Ishikawa (cell line): Measurements from ENCODE around the gene APOL3.

ENCODE experiments used
- CEBPB ChIP-seq: IDR thresholded peaks from 2 replicates; pipeline ENCODE4 v1.6.1; 2012
- CREB1 ChIP-seq: IDR thresholded peaks from 2 replicates; pipeline ENCODE4 v1.6.1; 2012; ENCODE audit warnings: low read depth
- EGR1 ChIP-seq: IDR thresholded peaks from 2 replicates; pipeline ENCODE4 v1.6.1; 2012
- EP300 ChIP-seq: IDR thresholded peaks from 2 replicates; pipeline ENCODE4 v1.6.1; 2012; ENCODE audit warnings: borderline replicate concordance
- FOXM1 ChIP-seq: IDR thresholded peaks from 2 replicates; pipeline ENCODE4 v1.6.1; 2012; ENCODE audit warnings: low read depth, borderline replicate concordance
- MAX ChIP-seq: IDR thresholded peaks from 2 replicates; pipeline ENCODE4 v1.6.1; 2012
- NFIC ChIP-seq: IDR thresholded peaks from 2 replicates; pipeline ENCODE4 v1.6.1; 2012
- RAD21 ChIP-seq: IDR thresholded peaks from 2 replicates; pipeline ENCODE4 v1.6.1; 2012; ENCODE audit warnings: low read depth
- REST ChIP-seq: IDR thresholded peaks from 2 replicates; pipeline ENCODE4 v1.6.1; 2012; ENCODE audit warnings: low read depth, mild to moderate bottlenecking
- TAF1 ChIP-seq: IDR thresholded peaks from 2 replicates; pipeline ENCODE4 v1.6.1; 2012; ENCODE audit warnings: low read depth, mild to moderate bottlenecking
- TCF12 ChIP-seq: IDR thresholded peaks from 2 replicates; pipeline ENCODE4 v1.6.1; 2012; ENCODE audit warnings: low read depth
- TEAD4 ChIP-seq: IDR thresholded peaks from 2 replicates; pipeline ENCODE4 v1.6.1; 2012
- USF1 ChIP-seq: IDR thresholded peaks from 2 replicates; pipeline ENCODE4 v1.6.1; 2012
- YY1 ChIP-seq: IDR thresholded peaks from 2 replicates; pipeline ENCODE4 v1.6.1; 2012; ENCODE audit warnings: low read depth
- ZBTB7A ChIP-seq: IDR thresholded peaks from 2 replicates; pipeline ENCODE4 v1.6.1; 2012; ENCODE audit warnings: low read depth

The APOL3 gene

GRCh38 chr22:36160499-36160942 is at the start of gene APOL3:
TSS of gene APOL3 (minus strand) at chr22:36160755. CDS start at chr22:36149055, 11,700 bp downstream.
- TF ChIP-seq EGR1 (no peak), TEAD4 (no peak)

- no peak for TF ChIP-seq CREB1
- TF ChIP-seq NFIC: no peak
- no peak for TF ChIP-seq FOXM1
- TF ChIP-seq TCF12: no peak
- TF ChIP-seq TEAD4: no peak
- no peak for TF ChIP-seq RAD21
- TF ChIP-seq YY1: no peak
- no peak for TF ChIP-seq CEBPB
- TF ChIP-seq MAX: no peak
- TF ChIP-seq ZBTB7A: no peak
- TF ChIP-seq REST: no peak
- TF ChIP-seq TAF1: no peak
- no peak for TF ChIP-seq EGR1
- no peak for TF ChIP-seq USF1
- TF ChIP-seq EP300: no peak
Measured at GRCh38 chr22:36210224-36210623, 49.7 kb upstream of the APOL3 start.

GRCh38 chr22:36208914-36209313 is 48.4 kb upstream of the APOL3 start:
- TF ChIP-seq TAF1: no peak
- TF ChIP-seq NFIC: no peak

GRCh38 chr22:36208162-36208765 is 47.7 kb upstream of the APOL3 start:
- TF ChIP-seq EP300: no peak
- TF ChIP-seq NFIC: no peak
- no peak for TF ChIP-seq TCF12
- no peak for TF ChIP-seq CREB1

GRCh38 chr22:36206255-36206654 is 45.7 kb upstream of the APOL3 start:
- TF ChIP-seq FOXM1 (no peak), RAD21 (no peak), CREB1 (no peak), USF1 (no peak), YY1 (no peak), MAX (no peak), EGR1 (no peak), TCF12 (no peak), TAF1 (no peak), EP300 (no peak), NFIC (no peak), CEBPB (no peak), ZBTB7A (no peak), REST (no peak), TEAD4 (no peak)

GRCh38 chr22:36204632-36205015 is 44.1 kb upstream of the APOL3 start:
- TF ChIP-seq FOXM1: no peak
- TF ChIP-seq MAX: no peak
- no peak for TF ChIP-seq TAF1
- TF ChIP-seq YY1: no peak
- no peak for TF ChIP-seq TCF12
- no peak for TF ChIP-seq REST
- no peak for TF ChIP-seq EGR1
- TF ChIP-seq RAD21: no peak
- TF ChIP-seq TEAD4: no peak
- no peak for TF ChIP-seq CEBPB
- TF ChIP-seq NFIC: no peak
- TF ChIP-seq CREB1: no peak
- no peak for TF ChIP-seq ZBTB7A
- no peak for TF ChIP-seq USF1
- no peak for TF ChIP-seq EP300
